SK-N-SH treated with all-trans-retinoic acid at 6 μM for 48 hours (cell line): ENCODE results near the gene ILK.

Source experiments
- CSRNP3 ChIP-seq: fragments of 250-450 bp; sonication (Bioruptor Pico); IDR thresholded peaks from 2 replicates; pipeline ENCODE4 v1.5.1; 2021; ENCODE audit warnings: mild to moderate bottlenecking, moderate library complexity
- POU6F1 ChIP-seq: fragments of 250-450 bp; sonication (Bioruptor Pico); IDR thresholded peaks from 2 replicates; pipeline ENCODE4 v1.8.0; 2021; ENCODE audit warnings: low read depth, mild to moderate bottlenecking, moderate library complexity, borderline replicate concordance
- PPARA ChIP-seq: fragments of 250-450 bp; sonication (Bioruptor Pico); IDR thresholded peaks from 2 replicates; pipeline ENCODE4 v1.5.0; 2020; ENCODE audit warnings: mild to moderate bottlenecking, borderline replicate concordance
- RARB ChIP-seq: fragments of 250-450 bp; sonication (Bioruptor Pico); IDR thresholded peaks from 2 replicates; pipeline ENCODE4 v1.8.0; 2021; ENCODE audit warnings: mild to moderate bottlenecking, moderate library complexity
- ZFP3 ChIP-seq: fragments of 250-450 bp; sonication (Bioruptor Pico); IDR thresholded peaks from 2 replicates; pipeline ENCODE4 v1.5.0; 2020; ENCODE audit warnings: mild to moderate bottlenecking, moderate library complexity
- ZFP30 ChIP-seq: fragments of 450-650 bp; formaldehyde crosslinking; IDR thresholded peaks from 2 replicates; pipeline ENCODE4 v1.5.0; 2022; ENCODE audit warnings: mild to moderate bottlenecking, moderate library complexity
- ZNF70 ChIP-seq: fragments of 450-650 bp; formaldehyde crosslinking; IDR thresholded peaks from 2 replicates; pipeline ENCODE4 v1.5.0; 2020; ENCODE audit warnings: mild to moderate bottlenecking, moderate library complexity
- TF ChIP-seq, protein P1 (sequence below): fragments of 250-450 bp; sonication (Bioruptor Pico); IDR thresholded peaks from 2 replicates; pipeline ENCODE4 v1.5.0; 2020; ENCODE audit warnings: mild to moderate bottlenecking, moderate library complexity
- TF ChIP-seq, protein P2 (sequence below): fragments of 250-450 bp; sonication (Bioruptor Pico); IDR thresholded peaks from 2 replicates; pipeline ENCODE4 v1.8.0; 2020; ENCODE audit warnings: mild to moderate bottlenecking, moderate library complexity, borderline replicate concordance

- TF ChIP-seq PPARA (no peak), RARB (CRISPR knock-in tag) (no peak), ZFP3 (CRISPR knock-in tag) (no peak), ZFP30 (no peak), ZNF70 (no peak), POU6F1 (no peak), CSRNP3 (CRISPR knock-in tag) (no peak)
- TF ChIP-seq, protein P1, sequence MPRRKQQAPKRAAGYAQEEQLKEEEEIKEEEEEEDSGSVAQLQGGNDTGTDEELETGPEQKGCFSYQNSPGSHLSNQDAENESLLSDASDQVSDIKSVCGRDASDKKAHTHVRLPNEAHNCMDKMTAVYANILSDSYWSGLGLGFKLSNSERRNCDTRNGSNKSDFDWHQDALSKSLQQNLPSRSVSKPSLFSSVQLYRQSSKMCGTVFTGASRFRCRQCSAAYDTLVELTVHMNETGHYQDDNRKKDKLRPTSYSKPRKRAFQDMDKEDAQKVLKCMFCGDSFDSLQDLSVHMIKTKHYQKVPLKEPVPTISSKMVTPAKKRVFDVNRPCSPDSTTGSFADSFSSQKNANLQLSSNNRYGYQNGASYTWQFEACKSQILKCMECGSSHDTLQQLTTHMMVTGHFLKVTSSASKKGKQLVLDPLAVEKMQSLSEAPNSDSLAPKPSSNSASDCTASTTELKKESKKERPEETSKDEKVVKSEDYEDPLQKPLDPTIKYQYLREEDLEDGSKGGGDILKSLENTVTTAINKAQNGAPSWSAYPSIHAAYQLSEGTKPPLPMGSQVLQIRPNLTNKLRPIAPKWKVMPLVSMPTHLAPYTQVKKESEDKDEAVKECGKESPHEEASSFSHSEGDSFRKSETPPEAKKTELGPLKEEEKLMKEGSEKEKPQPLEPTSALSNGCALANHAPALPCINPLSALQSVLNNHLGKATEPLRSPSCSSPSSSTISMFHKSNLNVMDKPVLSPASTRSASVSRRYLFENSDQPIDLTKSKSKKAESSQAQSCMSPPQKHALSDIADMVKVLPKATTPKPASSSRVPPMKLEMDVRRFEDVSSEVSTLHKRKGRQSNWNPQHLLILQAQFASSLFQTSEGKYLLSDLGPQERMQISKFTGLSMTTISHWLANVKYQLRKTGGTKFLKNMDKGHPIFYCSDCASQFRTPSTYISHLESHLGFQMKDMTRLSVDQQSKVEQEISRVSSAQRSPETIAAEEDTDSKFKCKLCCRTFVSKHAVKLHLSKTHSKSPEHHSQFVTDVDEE (CRISPR knock-in tag), result no peak
- TF ChIP-seq, protein P2, sequence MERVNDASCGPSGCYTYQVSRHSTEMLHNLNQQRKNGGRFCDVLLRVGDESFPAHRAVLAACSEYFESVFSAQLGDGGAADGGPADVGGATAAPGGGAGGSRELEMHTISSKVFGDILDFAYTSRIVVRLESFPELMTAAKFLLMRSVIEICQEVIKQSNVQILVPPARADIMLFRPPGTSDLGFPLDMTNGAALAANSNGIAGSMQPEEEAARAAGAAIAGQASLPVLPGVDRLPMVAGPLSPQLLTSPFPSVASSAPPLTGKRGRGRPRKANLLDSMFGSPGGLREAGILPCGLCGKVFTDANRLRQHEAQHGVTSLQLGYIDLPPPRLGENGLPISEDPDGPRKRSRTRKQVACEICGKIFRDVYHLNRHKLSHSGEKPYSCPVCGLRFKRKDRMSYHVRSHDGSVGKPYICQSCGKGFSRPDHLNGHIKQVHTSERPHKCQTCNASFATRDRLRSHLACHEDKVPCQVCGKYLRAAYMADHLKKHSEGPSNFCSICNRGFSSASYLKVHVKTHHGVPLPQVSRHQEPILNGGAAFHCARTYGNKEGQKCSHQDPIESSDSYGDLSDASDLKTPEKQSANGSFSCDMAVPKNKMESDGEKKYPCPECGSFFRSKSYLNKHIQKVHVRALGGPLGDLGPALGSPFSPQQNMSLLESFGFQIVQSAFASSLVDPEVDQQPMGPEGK (CRISPR knock-in tag), result no peak
Observed at GRCh38 chr11:6606471-6607189, 3.1 kb downstream of the ILK start.
